Measurements from ENCODE around the gene NCOA4.
"Not testable (repeated sequence)": the region's sequence is repeated elsewhere in the genome, so short reads cannot be mapped to it uniquely, and the experiment has no call there.

NCOA4 gene

DNA sequence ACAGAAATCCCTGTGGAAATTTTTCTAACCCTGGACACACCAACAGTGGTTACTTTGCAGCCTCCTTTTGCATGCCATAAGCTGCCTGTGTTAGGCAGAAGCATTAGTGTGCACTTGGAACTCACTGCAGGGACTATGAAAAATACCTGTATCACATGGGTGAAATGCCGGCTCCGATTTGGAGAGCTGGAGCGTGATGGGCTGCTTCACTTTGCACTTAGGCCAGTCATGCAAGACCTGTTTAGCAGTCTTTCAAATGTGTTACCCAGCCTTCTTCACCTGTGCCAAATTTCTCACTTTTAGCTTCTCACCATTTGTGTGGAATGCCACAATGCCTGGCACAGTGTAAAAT is 11.3 kb downstream of the NCOA4 start:
- DNase-seq = no peak

- DNase-seq = no peak
Observed at GRCh38 chr10:46018453-46019176, 11.8 kb downstream of the NCOA4 start.

DNA sequence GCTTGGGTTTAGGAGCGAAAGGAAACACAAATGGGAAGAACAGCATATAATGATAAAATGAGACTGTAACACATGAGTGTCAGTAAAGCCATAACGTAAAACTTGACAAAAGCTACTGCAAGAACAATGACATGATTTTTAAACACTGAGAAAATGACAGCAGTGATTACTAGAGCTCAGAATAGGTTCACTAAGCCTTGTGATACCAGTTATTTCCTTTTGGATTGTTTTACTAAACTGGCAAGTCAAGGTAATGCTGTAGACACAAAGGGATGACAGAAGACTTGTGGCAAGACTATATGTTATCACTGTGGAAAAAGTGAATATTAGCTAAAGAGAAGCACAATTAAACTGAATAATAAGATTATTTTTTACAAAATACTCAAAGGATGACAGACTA is 12.7 kb downstream of the NCOA4 start:
- DNase-seq = no peak

DNA sequence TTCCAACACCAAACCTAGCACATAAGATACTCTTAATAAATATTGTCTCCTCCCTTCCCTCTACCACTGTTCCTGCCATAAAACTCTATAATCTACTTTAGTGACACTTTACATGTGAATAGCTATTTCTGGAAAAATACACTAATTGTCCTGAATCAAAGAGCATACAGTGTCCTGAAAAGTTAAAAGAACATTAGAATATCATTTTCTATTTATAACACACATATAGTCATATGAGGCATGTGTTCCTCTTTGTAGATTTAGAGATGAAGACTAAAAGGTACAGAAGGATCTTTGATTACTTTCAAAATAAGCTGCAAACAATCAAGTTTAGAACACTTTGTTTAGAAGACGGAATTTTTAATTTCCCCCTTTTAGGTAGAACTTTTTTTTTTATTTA is 13.6 kb downstream of the NCOA4 start:
- DNase-seq = no peak

- no peak for DNase-seq
Observed at GRCh38 chr10:46016190-46016589, 14.2 kb downstream of the NCOA4 start.

DNA sequence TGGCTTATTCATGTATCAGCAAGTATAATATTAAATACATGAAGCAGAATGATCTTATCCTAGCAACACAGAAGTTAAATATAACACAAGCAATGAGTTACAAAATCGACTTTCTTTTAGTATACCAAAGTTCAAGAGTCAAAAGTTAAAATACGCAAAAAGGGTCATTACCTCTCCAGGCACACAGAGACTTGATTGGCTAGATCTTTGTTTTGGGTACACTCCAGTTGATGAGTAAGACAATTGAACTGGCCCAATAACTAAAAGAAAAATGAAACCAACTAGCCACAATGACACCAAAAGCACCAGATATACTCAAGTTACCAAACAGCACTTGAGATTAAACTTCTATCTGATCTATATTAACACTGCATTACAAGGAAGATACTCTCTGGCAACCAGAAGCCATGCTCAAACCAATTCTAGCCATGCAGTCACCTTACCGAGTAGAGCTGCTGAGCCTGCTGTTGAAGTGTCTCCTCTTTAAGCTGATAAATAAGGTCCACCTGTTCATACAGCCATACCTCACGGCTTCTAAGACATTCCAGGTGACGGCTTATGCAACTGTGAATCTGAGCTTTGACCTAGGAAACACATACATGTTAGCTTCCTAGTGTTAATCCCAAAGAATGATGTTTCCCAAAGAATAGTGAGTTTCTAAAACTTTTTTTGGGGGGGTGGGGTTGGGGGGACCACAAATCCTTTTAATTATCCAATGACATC is 15.6 kb downstream of the NCOA4 start:
- DNase-seq = no peak

DNA sequence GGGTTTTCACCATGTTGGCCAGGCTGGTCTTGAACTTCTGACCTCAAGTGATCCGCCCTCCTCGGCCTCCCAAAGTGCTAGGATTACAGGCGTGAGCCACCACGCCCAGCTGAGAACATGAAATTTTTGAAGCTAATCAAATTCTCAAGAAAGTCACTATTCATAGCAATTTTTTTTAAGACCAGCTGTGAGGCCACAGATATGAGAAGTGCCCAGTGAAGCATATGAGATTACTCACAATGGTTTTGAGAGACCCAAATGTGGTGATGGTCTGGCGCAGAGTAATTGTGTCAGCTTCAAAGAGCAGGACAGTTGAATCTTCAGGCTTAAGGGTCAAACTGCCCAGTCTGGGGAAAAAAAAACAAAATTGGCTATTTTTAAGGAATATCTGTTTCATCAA is 16.2 kb downstream of the NCOA4 start:
- no peak for DNase-seq

- DNase-seq = no peak
Observed at GRCh38 chr10:46012746-46013145, 17.7 kb downstream of the NCOA4 start.

- no peak for DNase-seq
Observed at GRCh38 chr10:46006219-46006618, 24.2 kb downstream of the NCOA4 start.

DNA sequence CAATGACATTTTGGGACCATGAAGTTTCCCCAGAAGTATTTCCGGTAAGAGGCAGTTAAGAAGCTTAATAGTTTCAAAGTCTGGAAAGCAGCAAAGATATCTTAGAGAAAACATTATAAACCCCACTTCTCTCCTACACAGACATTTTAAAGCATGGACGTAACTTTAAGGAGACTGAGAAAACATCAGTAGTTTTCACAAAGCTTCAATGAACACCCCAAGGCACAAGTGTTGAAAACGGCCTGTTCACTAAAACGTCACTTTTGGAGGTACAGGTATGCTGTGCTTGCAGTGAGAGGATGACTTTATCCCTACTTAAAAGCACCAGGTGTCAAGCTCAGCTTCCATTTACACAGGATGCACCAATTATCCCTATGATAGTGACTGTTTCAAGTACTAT is 25.0 kb downstream of the NCOA4 start:
- DNase-seq = no peak

DNA sequence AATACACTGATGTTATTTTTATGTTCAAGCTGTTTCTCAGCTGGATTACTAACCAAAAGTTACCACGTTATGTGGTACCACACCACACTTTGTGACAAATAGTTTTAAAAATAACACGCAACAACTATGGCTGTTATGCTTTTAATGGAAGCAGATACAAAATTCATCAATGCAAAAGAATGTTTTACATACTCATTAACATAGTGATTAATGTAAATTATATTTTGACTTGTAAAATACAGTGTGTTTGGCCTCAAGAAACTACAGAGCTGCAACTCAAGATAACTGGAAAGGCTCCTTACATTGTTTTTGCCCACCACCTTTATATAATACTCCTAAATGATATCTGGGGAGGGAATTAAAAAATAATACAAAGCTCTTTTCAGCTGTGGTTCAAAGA is 25.5 kb downstream of the NCOA4 start:
- no peak for DNase-seq

GRCh38 chr10:46002916-46003693 is 27.3 kb downstream of the NCOA4 start:
- DNase-seq = no peak

DNA sequence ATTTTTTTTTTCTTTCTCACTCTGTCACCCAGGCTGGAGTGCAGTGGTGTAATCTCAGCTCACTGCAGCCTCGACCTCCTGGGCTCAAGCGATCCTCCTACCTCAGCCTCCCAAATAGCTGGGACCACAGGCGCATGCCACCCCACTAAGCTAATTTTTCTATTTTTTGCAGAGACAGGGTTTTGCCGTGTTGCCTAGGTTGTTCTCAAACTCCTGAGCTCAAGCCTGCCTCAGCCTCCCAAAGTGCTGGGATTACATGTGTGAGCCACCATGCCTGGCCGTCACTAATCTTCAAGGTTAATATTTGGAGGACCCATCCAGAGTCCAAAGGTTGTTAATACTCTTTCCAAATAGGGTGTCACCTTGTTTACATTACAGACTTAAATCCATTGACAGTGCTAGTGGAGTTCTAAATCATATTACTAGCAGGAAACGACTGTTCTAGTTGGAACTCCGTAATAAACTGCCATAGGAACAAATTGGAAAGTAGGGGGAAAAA is 28.2 kb downstream of the NCOA4 start:
- DNase-seq = not testable (repeated sequence)

DNA sequence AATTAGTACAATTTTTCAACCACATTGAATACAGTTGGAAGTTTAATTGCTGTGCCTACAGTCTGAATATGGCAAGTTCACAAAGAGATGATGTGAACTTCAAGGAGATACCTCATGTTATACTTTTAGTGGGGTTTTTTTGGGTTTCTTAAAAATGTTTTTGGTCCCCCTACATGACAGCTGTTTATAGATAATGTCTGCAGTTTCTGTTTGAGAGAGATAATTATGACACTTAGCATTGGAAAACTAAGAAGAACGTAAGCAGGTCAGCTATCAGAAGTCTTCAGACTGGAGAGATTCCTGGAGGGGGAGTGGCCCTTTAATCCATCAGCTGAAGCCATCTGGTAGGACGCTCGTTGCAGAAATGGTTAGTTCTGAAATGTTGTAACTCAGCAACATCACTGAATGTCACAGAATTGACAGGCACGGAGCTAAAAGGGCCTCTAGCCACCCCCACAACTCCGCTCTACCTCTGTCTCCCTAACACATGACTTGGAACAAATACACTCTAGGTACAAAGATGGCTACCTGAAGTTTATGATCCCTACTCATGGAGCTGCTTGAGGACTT is 29.2 kb downstream of the NCOA4 start:
- no peak for DNase-seq

GRCh38 chr10:46000538-46000937 is 29.9 kb downstream of the NCOA4 start:
- no peak for DNase-seq

DNA sequence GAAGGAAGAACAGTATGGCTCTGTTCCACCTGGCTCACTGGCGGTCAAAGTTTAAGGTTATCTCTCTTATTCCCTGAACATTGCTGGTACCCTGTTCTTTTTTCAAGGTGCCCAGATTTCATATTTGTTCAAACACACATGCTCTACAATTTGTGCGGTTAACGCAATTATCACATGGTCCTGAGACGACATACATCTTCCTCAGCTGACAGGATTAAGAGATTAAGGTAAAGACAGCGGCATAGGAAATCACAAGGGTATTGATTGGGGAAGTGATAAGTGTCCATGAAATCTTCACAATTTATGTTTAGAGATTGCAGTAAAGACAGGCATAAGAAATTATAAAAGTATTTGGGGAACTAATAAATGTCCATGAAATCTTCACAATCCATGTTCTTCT is 30.5 kb downstream of the NCOA4 start:
- not testable (repeated sequence) for DNase-seq

- no peak for DNase-seq
Observed at GRCh38 chr10:45997994-45998763, 32.2 kb downstream of the NCOA4 start.

DNA sequence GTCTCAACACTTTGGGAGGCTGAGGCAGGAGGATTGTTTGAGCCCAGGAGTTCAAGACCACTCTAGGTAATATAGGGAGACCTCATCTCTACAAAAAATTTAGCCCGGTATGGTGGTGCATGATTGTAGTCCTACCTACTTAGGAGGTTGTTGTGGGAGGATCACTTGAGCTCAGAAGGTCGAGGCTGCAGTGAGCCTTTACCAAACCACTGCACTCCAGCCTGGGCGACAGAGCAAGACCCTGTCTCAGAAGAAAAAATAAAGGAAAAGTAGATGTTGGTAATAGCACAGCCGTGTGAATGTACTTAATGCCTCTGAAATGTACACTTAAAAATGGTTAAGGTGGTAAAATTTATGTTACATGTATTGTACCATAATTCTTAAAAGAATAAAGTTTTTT is 32.9 kb downstream of the NCOA4 start:
- DNase-seq = no peak

DNA sequence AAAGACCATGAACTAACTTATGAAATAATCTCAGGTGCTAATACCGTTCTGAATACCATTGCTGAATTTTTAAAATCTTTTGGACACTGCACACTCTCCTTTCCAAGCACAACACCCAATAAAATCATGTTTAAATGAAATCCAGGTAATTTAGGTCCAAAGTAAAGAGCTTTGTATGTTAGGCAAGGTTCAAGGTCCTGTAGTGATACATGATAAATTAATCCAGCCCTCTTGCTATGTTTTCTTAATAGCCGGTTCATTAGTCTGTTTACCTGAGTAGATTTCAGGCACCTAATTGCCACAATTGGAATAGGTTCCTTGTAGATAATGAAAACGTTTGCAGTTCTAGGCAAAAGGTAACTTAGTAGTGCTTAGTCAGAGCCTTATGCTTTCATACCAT is 44.8 kb downstream of the NCOA4 start:
- DNase-seq = not testable (repeated sequence)

DNA sequence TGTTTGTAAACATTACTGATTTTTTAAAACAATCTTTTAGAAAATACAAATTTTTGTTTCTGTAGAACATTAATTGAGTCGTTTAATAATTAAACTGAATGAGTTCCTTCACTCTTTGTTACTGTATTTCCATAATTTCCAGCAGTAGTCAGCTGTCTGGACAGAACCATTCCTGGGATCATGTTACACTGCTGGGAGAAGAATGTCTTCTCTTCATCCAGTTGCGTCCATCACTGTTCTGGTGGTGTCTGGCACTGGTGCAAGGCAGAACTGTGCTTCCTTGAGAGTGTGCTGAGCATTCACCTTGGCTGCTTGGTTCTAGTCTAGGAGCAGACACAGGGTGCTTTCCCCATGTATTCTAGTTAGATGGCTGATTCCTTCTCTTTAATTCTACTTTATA is 46.0 kb downstream of the NCOA4 start:
- DNase-seq = not testable (repeated sequence)

DNA sequence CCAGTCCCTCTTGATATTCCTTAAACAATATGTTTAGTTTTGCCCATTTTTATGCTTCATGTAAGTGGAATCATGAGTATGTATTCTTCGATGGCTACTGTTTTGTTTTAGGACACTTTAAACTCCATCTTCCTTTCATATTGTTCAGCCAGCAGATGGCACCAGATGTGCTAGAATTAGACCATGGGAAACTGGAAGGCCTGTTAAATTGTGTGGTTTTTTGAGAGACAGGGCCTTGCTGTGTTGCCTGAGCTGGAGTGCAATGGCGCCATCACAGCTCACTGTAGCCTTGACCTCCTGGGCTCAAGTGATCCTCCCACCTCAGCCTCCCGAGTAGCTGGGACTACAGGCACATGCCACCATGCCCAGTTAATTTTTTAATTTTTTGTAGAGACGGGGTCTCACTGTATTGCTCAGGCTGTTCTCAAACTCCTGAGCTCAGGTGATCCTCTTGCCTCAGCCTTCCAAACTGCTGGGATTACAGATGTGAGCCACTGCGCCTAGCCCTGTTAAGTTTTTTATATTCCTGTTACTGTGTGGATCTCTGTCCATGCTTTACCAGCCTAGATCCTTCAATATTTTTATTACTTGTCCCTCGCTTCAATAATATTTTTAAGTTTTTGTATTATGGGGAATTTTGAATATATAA is 46.8 kb downstream of the NCOA4 start:
- DNase-seq = peak; percentile 54 to 72

- not testable (repeated sequence) for DNase-seq
Observed at GRCh38 chr10:45981367-45981766, 49.1 kb downstream of the NCOA4 start.

Measured in CD4-positive, alpha-beta T cell treated with Interleukin-4 for 1 hour (primary cell).